ENCODE data around the gene ARHGAP26.
A peak's percentile ranks its signal among the peaks of the same experiment; 100 is the strongest.

Gene ARHGAP26

DNA sequence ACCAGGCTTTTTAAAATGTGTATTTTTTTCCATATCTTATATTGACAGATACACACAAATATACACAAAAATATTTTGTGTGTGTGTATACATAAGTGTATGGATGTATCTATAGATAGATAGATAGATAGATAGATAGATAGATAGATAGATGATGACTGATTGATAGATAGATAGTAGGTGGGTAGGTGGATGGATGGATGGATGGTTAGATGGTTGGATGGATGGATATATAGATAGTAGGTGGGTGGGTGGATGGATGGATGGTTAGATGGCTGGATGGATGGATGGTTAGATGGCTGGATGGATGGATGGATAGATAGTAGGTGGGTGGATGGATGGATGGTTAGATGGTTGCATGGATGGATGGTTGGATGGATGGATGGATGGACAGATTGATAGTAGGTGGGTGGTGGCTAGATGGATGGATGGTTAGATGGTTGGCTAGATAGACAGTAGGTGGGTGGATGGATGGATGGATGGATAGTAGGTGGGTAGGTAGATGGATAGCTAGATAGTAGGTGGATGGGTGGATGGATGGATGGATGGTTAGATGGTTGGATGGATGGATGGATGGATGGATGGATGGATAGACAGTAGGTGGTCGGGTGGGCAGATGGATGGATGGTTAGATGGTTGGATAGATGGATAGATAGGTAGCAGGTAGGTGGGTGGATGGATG is 477.1 kb downstream of the ARHGAP26 start:
- DNase-seq (ENCODE audit: low spot score) = no peak
- no peak for TF ChIP-seq CTCF (conservative IDR thresholded peaks at IDR 0.05; ENCODE audit: low read depth)
- ChIA-PET CTCF (interaction anchor here (0.6 kb wide), 2 partner anchors 89 to 109 kb away, joined by 3 to 4 read pairs; no protein-coding TSS in a partner anchor), POLR2A (ENCODE audit: low non-redundant PET) (no interaction called here)
- peak overlapping the region; percentile 99 for H3K27ac ChIP-seq

GRCh38 chr5:143248391-143248790 is 478.2 kb downstream of the ARHGAP26 start:
- POLR2A ChIA-PET (ENCODE audit: low non-redundant PET) = interaction anchor here (0.6 kb wide), 1 partner anchor 156 kb away, joined by 3 read pairs; no protein-coding TSS in a partner anchor
- peak overlapping the region; percentile 68 for H3K27ac ChIP-seq

DNA sequence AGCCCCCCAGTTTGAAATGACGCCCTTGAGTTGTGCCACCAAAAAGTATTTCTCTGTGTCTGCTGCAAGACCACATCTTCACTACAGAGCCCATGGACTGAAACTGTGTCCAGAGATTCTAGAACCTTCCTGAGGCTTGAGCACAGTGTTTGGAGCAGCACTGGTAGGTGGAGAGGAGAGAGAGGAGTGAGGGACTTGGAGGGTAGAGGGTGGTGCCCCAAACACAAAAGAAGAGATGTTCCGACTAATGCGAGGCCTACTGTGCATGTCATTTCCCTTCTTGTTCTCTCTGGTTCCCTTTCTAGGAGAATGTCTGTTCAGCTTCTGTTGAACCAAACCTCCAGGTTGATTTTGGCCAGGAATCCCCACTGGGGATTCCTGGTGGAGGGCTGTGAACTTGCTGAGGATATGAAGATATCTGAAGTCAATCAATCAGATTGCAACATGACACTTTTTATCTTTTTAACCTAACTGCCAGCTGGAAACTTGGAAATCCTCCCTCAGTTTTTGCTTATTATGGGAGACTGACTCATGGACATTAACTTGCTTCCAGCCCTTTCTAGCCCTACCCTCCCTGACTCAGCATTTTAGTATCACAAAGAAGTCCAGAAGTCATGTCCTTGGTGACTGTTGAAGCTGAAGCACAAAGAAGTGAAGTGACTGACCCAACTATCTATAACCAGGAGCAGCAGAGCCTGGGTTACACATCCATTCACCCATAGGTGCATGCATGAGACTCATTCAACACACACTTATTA is 478.8 kb downstream of the ARHGAP26 start:
- CTCF ChIA-PET = interaction anchor here (0.6 to 1.4 kb wide), 3 partner anchors 155 to 993 kb away, joined by 3 to 8 read pairs (median 3); partner anchors contain the start of gene NR3C1
- POLR2A ChIA-PET (ENCODE audit: low non-redundant PET) = interaction anchor here (0.6 kb wide), 1 partner anchor 156 kb away, joined by 3 read pairs; no protein-coding TSS in a partner anchor
- peak overlapping the region; percentile 68 for H3K27ac ChIP-seq
- peak; percentile 81 for DNase-seq (ENCODE audit: low spot score)
- TF ChIP-seq CTCF (conservative IDR thresholded peaks at IDR 0.05; ENCODE audit: low read depth) = no peak

More at GRCh38 chr5:143248391-143248790, 478.2 kb downstream of the ARHGAP26 start:
- TF ChIP-seq CTCF (conservative IDR thresholded peaks at IDR 0.05; ENCODE audit: low read depth) = no peak
- CTCF ChIA-PET = no interaction called here
- no peak for DNase-seq (ENCODE audit: low spot score)

- CTCF ChIA-PET = interaction anchor here (0.6 to 1.4 kb wide), 2 partner anchors 154 to 604 kb away, joined by 3 to 8 read pairs; partner anchors contain the start of gene NR3C1
- POLR2A ChIA-PET (ENCODE audit: low non-redundant PET) = no interaction called here
- H3K27ac ChIP-seq = no peak overlapping the region
- TF ChIP-seq CTCF (conservative IDR thresholded peaks at IDR 0.05; ENCODE audit: low read depth) = no peak
- no peak for DNase-seq (ENCODE audit: low spot score)
Observed at GRCh38 chr5:143249851-143250250, 479.7 kb downstream of the ARHGAP26 start.

- ChIA-PET CTCF (no interaction called here), POLR2A (ENCODE audit: low non-redundant PET) (no interaction called here)
- DNase-seq (ENCODE audit: low spot score) = no peak
- no peak overlapping the region for H3K27ac ChIP-seq
- TF ChIP-seq CTCF (conservative IDR thresholded peaks at IDR 0.05; ENCODE audit: low read depth) = no peak
Observed at GRCh38 chr5:143251190-143251589, 481.0 kb downstream of the ARHGAP26 start.

DNA sequence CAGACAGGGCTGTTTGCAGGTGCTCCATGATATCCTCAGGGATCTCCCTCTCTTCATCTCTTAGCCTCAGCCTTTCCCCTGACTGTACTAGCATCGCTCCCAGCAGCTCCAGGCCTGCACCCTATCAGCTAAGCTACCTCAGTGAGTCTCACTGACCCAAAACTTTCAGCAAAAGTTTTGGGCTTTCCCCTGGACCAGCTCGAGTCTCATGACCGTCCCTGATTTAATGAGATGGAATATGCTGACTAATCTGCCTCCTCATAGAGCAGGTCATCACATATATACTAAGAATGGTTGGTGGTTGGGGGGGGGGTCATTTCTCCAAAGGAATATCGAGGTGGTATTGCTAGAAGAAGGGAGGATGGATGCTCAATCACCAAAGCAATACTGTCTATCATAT is 481.8 kb downstream of the ARHGAP26 start:
- H3K27ac ChIP-seq = no peak overlapping the region
- no peak for TF ChIP-seq CTCF (conservative IDR thresholded peaks at IDR 0.05; ENCODE audit: low read depth)
- ChIA-PET POLR2A (ENCODE audit: low non-redundant PET) (no interaction called here), CTCF (no interaction called here)
- no peak for DNase-seq (ENCODE audit: low spot score)
